HG03378 (cell line): ENCODE measurements around the gene TAOK1.

Experiments used
- ATAC-seq: cut with Tn5 transposase; IDR thresholded peaks from one replicate; pipeline ENCODE4 v1.9.1; 2021; ENCODE audit warnings: mild to moderate bottlenecking, moderate library complexity; ENCODE audit not compliant: unreplicated experiment

Gene TAOK1

GRCh38 chr17:29376667-29377270 lies 13.4 kb upstream of the TAOK1 start:
- no peak for ATAC-seq

- ATAC-seq: no peak
Observed at GRCh38 chr17:29378500-29378899, 11.7 kb upstream of the TAOK1 start.

- no peak for ATAC-seq
Observed at GRCh38 chr17:29379084-29379991, 10.8 kb upstream of the TAOK1 start.

GRCh38 chr17:29383686-29384085 lies 6.5 kb upstream of the TAOK1 start:
- ATAC-seq: no peak

GRCh38 chr17:29384901-29385300 lies 5.3 kb upstream of the TAOK1 start:
- ATAC-seq: no peak

GRCh38 chr17:29386760-29387159 lies 3.4 kb upstream of the TAOK1 start:
- no peak for ATAC-seq

GRCh38 chr17:29388937-29389336 lies 1.2 kb upstream of the TAOK1 start:
- no peak for ATAC-seq

GRCh38 chr17:29390851-29391631 lies 878 bp downstream of the TAOK1 start:
- ATAC-seq: no peak

GRCh38 chr17:29393436-29393835 lies 3.3 kb downstream of the TAOK1 start:
- no peak for ATAC-seq

GRCh38 chr17:29394761-29395160 lies 4.6 kb downstream of the TAOK1 start:
- ATAC-seq: no peak

- ATAC-seq: no peak
Observed at GRCh38 chr17:29396066-29396465, 5.9 kb downstream of the TAOK1 start.

- ATAC-seq: no peak
Observed at GRCh38 chr17:29399634-29400033, 9.5 kb downstream of the TAOK1 start.

- ATAC-seq: no peak
Observed at GRCh38 chr17:29400818-29401217, 10.7 kb downstream of the TAOK1 start.

GRCh38 chr17:29401258-29401657 lies 11.1 kb downstream of the TAOK1 start:
- ATAC-seq: no peak

GRCh38 chr17:29407856-29408255 lies 17.7 kb downstream of the TAOK1 start:
- ATAC-seq: no peak

- ATAC-seq: no peak
Observed at GRCh38 chr17:29409963-29410362, 19.8 kb downstream of the TAOK1 start.

GRCh38 chr17:29412780-29413565 lies 22.8 kb downstream of the TAOK1 start:
- ATAC-seq: no peak

- no peak for ATAC-seq
Observed at GRCh38 chr17:29420128-29420527, 30.0 kb downstream of the TAOK1 start.

GRCh38 chr17:29430275-29430674 lies 40.1 kb downstream of the TAOK1 start:
- no peak for ATAC-seq

GRCh38 chr17:29433541-29433940 lies 43.4 kb downstream of the TAOK1 start:
- no peak for ATAC-seq

- no peak for ATAC-seq
Observed at GRCh38 chr17:29434550-29434949, 44.4 kb downstream of the TAOK1 start.
